Stomach (tissue), 9 donors: ENCODE data around the gene NAALADL2. TPM values are rescaled to one million over a fixed set of nuclear protein-coding genes. Genes with fewer than 3 reads are reported as not detected.

Experiments
- DNase-seq, 2 donors: peaks; one replicate each; pipeline versions ENCODE4 v3.0.0 to v3.0.0-alpha.2; 2013 to 2019
- H3K27ac ChIP-seq, 5 donors: fragments of 200-600 bp in 4 of 5; sonication (generic) in 4 of 5; one replicate each; pipeline ENCODE4 v1.5.1; 2013 to 2019; ENCODE audit warnings: mild to moderate bottlenecking in 1 of 5, moderate library complexity in 1 of 5
- H3K27me3 ChIP-seq, 3 donors: fragments of 200-600 bp; sonication (generic); one replicate each; pipeline ENCODE4 v1.5.1; 2017 to 2019; ENCODE audit warnings: mixed run types in 1 of 3
- H3K36me3 ChIP-seq, 4 donors: fragments of 200-600 bp; sonication (generic); 1 replicate in 3 of 4; 2 replicates in 1 of 4; pipeline ENCODE4 v1.5.1; 2016 to 2019
- H3K4me1 ChIP-seq, 4 donors: fragments of 200-600 bp; sonication (generic); one replicate each; pipeline ENCODE4 v1.5.1; 2016 to 2019
- H3K4me3 ChIP-seq, 4 donors: fragments of 200-600 bp; sonication (generic) in 3 of 4; one replicate each; pipeline ENCODE4 v1.5.1; 2016 to 2019; ENCODE audit warnings: mild to moderate bottlenecking in 1 of 4
- H3K9me3 ChIP-seq, 4 donors: fragments of 200-600 bp; sonication (generic); one replicate each; pipeline ENCODE4 v1.5.1; 2016 to 2019
- CTCF ChIP-seq, 7 experiments: fragments of 450-650 bp in 4 of 7; fragments of 200-600 bp in 3 of 7; sonication (generic) in 3 of 7; IDR thresholded peaks; one replicate each; pipeline ENCODE4 v1.5.1; 2016 to 2019; ENCODE audit warnings: antibody characterized with exemption in 7 of 7, control low read depth in 2 of 7, mild to moderate bottlenecking in 1 of 7
- EP300 ChIP-seq: sonication (generic); formaldehyde crosslinking; IDR thresholded peaks from one replicate; pipeline ENCODE4 v1.6.1; 2017; ENCODE audit warnings: antibody characterized with exemption
- POLR2A ChIP-seq, 4 donors: fragments of 450-650 bp; IDR thresholded peaks; one replicate each; pipeline ENCODE4 v1.6.1; 2016; ENCODE audit warnings: antibody characterized with exemption in 4 of 4, control low read depth in 2 of 4, mild to moderate bottlenecking in 1 of 4, moderate library complexity in 1 of 4
- POLR2AphosphoS5 ChIP-seq, 3 donors: sonication (generic); formaldehyde crosslinking; IDR thresholded peaks; one replicate each; pipeline ENCODE4 v1.6.1; 2016; ENCODE audit warnings: antibody characterized with exemption in 3 of 3
- WGBS, 5 donors: extraction: QIAGEN DNeasy Blood & Tissue Kit in 3 of 5; methylation state at CpG; one replicate each; pipeline versions ENCODE4 v1.1.5 to v1.1.7; 2013 to 2018; 5-methylcytosine and 5-hydroxymethylcytosine counted together
- intact Hi-C: fragments of 100-400 bp; cut with DNase I; formaldehyde crosslinking; loops from one replicate; pipeline ENCODE4 v1.15.1; 2023; ENCODE audit warnings: low total_unique reads
- polyA plus RNA-seq, 3 donors: library from polyadenylated mRNA; stranded (reverse); fragments of 200-250 nt; gene quantifications; one replicate each; pipeline ENCODE4 v1.2.3, GENCODE V29; 2013
- total RNA-seq, 5 donors: library from RNA; depleted of rRNA; stranded (reverse); fragments of >200 nt; gene quantifications; one replicate each; pipeline versions ENCODE4 v1.1.0 to v1.2.3, GENCODE V29; 2014 to 2016
- donor health status: healthy with polysubstance abuse.
- donor health status: Bipolar disorder and iron deficiency.
- donor health status: healthy.

NAALADL2 gene
- total and polyA plus RNA-seq, 8 donors = 0.58 to 43.7 (median 5.4) TPM

GRCh38 chr3:175059788-175060187 lies 200.7 kb downstream of the NAALADL2 start:
- H3K27me3 ChIP-seq = no peaks in the 10 kb centered on the region
- intact Hi-C loops = no loop called here
- H3K9me3 ChIP-seq = peaks cover 0 to 22% (median 9%) of the 10 kb centered on the region in 4 donors
- TF ChIP-seq EP300 = no peak
- no peak for TF ChIP-seq POLR2A (IDR thresholded peaks at IDR 0.05)
- TF ChIP-seq CTCF (IDR thresholded peaks at IDR 0.05) = no peak
- TF ChIP-seq POLR2AphosphoS5 (IDR thresholded peaks at IDR 0.05) = no peak
- 62 to 82% (median 66%) methylated on average over 4 of the region's 4 CpGs for WGBS, 5 donors
- DNase-seq = no peak
- H3K4me3 ChIP-seq = no peak overlapping the region
- no peak overlapping the region for H3K27ac ChIP-seq
- H3K4me1 ChIP-seq = peaks cover 0 to 14% (median 6%) of the 10 kb centered on the region in 4 donors
- no peaks in the 10 kb centered on the region for H3K36me3 ChIP-seq

DNA sequence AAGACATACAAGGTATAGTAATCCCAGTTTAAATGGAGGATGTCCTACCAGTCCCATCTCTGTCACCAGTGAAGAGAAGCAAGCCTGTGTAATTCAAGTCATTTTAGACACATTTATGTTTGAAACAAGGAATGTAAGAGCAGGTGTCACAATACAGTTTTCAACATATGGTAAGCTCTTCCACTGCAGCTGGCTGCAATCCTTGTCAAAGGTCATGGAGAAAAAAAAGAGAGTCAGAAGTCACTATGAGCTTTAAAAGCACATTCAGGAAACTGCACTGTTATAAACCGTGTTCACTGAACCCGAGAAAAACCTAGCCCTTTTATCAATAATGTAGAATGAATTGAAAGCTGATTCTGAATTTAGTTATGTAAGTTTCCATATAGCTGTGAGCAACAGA lies 206.4 kb downstream of the NAALADL2 start:
- WGBS, 5 donors = 50 to 75% (median 64%) methylated on average over 2 of the region's 2 CpGs
- intact Hi-C loops = no loop called here
- no peaks in the 10 kb centered on the region for H3K9me3 ChIP-seq
- H3K27me3 ChIP-seq = no peaks in the 10 kb centered on the region
- H3K36me3 ChIP-seq = no peaks in the 10 kb centered on the region
- H3K4me3 ChIP-seq = no peak overlapping the region
- H3K4me1 ChIP-seq = peaks cover 0 to 14% (median 3%) of the 10 kb centered on the region in 4 donors
- TF ChIP-seq POLR2A (IDR thresholded peaks at IDR 0.05) (no peak), EP300 (no peak), POLR2AphosphoS5 (IDR thresholded peaks at IDR 0.05) (no peak), CTCF (IDR thresholded peaks at IDR 0.05) (no peak)
- DNase-seq = no peak
- H3K27ac ChIP-seq = no peak overlapping the region

DNA sequence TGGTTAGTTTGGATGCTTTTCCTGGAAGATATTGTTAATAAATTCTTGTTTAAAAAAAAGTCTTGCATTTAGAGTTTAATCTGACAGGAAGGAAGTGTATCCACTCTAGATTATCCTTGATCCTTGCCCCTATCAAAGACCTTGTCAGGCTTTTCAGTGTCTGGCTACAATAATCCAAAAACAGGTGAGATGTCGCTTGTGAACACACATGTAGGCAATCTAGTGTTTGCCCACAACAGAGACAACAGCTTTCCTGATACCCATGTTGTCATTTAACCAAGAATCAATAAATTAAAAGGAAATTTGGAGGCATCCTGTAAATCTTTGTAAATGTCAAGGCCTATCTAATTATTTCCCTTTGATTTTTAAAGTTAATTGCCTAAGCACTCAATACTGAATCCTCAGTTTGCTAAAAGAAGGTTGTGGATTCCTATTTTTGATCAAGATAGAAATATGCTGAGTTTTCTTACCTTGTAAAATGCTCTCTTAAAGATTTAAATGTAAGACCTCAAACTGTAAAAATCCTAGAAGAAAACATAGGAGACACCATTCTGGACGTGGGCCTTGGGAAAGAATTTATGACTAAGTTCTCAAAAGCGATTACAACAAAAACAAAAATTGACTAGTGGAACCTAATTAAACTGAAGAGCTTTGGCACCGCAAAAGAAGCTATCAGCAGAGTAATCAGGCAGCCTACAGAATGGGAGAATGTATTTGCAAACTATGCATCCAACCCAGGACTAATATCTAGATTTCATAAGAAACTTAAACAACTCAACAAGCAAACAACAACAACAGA lies 207.7 kb downstream of the NAALADL2 start:
- 84 to 95% (median 92%) methylated on average over 4 of the region's 4 CpGs for WGBS, 5 donors
- intact Hi-C loops = no loop called here

GRCh38 chr3:175068587-175068986 lies 209.5 kb downstream of the NAALADL2 start:
- peaks cover 0 to 4% (median 0%) of the 10 kb centered on the region in 4 donors for H3K4me1 ChIP-seq
- H3K27ac ChIP-seq = no peak overlapping the region
- no peak for DNase-seq
- H3K4me3 ChIP-seq = no peak overlapping the region
- TF ChIP-seq CTCF (IDR thresholded peaks at IDR 0.05) (no peak), POLR2A (IDR thresholded peaks at IDR 0.05) (no peak), POLR2AphosphoS5 (IDR thresholded peaks at IDR 0.05) (no peak), EP300 (no peak)
- no peaks in the 10 kb centered on the region for H3K27me3 ChIP-seq
- intact Hi-C loops = no loop called here
- no peaks in the 10 kb centered on the region for H3K9me3 ChIP-seq
- no peaks in the 10 kb centered on the region for H3K36me3 ChIP-seq
- 66 to 73% (median 68%) methylated on average over 3 of the region's 3 CpGs for WGBS, 5 donors

More for the DNA sequence above, 207.7 kb downstream of the NAALADL2 start:
- Histone ChIP-seq H3K4me3 (no peak overlapping the region), H3K9me3 (no peaks in the 10 kb centered on the region), H3K4me1 (peaks cover 0 to 14% (median 3%) of the 10 kb centered on the region in 4 donors), H3K27ac (no peak overlapping the region), H3K36me3 (no peaks in the 10 kb centered on the region), H3K27me3 (no peaks in the 10 kb centered on the region)
- TF ChIP-seq CTCF (IDR thresholded peaks at IDR 0.05) (no peak), EP300 (no peak), POLR2A (IDR thresholded peaks at IDR 0.05) (no peak), POLR2AphosphoS5 (IDR thresholded peaks at IDR 0.05) (no peak)
- no peak for DNase-seq
